Right lobe of liver (tissue), 6 donors: ENCODE results near the gene TNFRSF19. TPM values are rescaled to one million over a fixed set of nuclear protein-coding genes. Genes with fewer than 3 reads are reported as not detected.

ENCODE experiments used
- ATAC-seq, 4 donors: fragments of 200-7000 bp; cut with Tn5 transposase; one replicate each; pipeline ENCODE4 v1.9.1; 2020; ENCODE audit warnings: mild to moderate bottlenecking in 4 of 4, moderate library complexity in 4 of 4
- DNase-seq, 3 donors: peaks; one replicate each; pipeline ENCODE4 v3.0.0-alpha.2; 2020
- H3K27ac ChIP-seq, 3 donors: fragments of 200-600 bp; one replicate each; pipeline ENCODE4 v1.8.0; 2022
- H3K27me3 ChIP-seq, 2 donors: fragments of 200-600 bp; one replicate each; pipeline ENCODE4 v1.8.0; 2022
- H3K36me3 ChIP-seq, 4 donors: fragments of 200-600 bp; sonication (generic) in 1 of 4; one replicate each; pipeline versions ENCODE4 v1.5.1 to v1.8.0; 2017 to 2022; ENCODE audit warnings: control low read depth in 1 of 4
- H3K4me1 ChIP-seq, 4 donors: fragments of 200-600 bp; sonication (generic) in 1 of 4; one replicate each; pipeline versions ENCODE4 v1.5.1 to v1.8.0; 2017 to 2022; ENCODE audit warnings: control low read depth in 1 of 4
- H3K4me3 ChIP-seq, 3 donors: fragments of 200-600 bp; one replicate each; pipeline ENCODE4 v1.8.0; 2022
- H3K9me3 ChIP-seq, 4 donors: fragments of 200-600 bp; sonication (generic) in 1 of 4; one replicate each; pipeline versions ENCODE4 v1.5.1 to v1.8.0; 2017 to 2022; ENCODE audit warnings: control low read depth in 1 of 4
- CTCF ChIP-seq, 4 donors: fragments of 200-600 bp in 3 of 4; fragments of 450-650 bp in 1 of 4; IDR thresholded peaks; one replicate each; pipeline versions ENCODE4 v1.5.1 to v1.8.0; 2016 to 2022; ENCODE audit warnings: antibody characterized with exemption in 4 of 4, mild to moderate bottlenecking in 2 of 4
- POLR2A ChIP-seq: fragments of 450-650 bp; IDR thresholded peaks from one replicate; pipeline ENCODE4 v1.6.1; 2017; ENCODE audit warnings: antibody characterized with exemption, mild to moderate bottlenecking
- WGBS: methylation state at CpG from one replicate; pipeline ENCODE4 v1.1.6; 2018; ENCODE audit warnings: low coverage, low lambda C conversion rate; ENCODE audit not compliant: insufficient coverage; ENCODE audit errors: missing lambda C conversion rate; 5-methylcytosine and 5-hydroxymethylcytosine counted together
- intact Hi-C, 2 donors: fragments of 100-400 bp; cut with DNase I; formaldehyde crosslinking; loops; one replicate each; pipeline versions ENCODE4 v1.11.2 to v1.14.1; 2022
- total RNA-seq, 6 experiments: library from RNA; depleted of rRNA in 2 of 6; stranded (reverse); fragments of >200 nt in 2 of 6; fragmentation: NEBNext Ultra II Directional in 3 of 6; extraction: Animal tissue kit (Norgen Biotek cat#: 25700) in 3 of 6; gene quantifications; one replicate each; pipeline versions ENCODE4 v1.1.0 to v1.2.4, GENCODE V29; 2016 to 2023
- donor health status: DM: no; HTN: yes; CAD: no.
- donor health status: DM: no; HTN: no; CAD: no.
- donor health status: DM: no; HTN: no; CAD: no.
- donor health status: DM: no; HTN: yes; CAD: no.
- donor health status: DM: no; HTN: yes; CAD: no.

The TNFRSF19 gene
- total RNA-seq, 6 experiments from 2014 or later = 0.06 to 0.37 (median 0.29) TPM; not detected in 1

- no peaks in the 10 kb centered on the region for H3K4me1 ChIP-seq
- no peak for TF ChIP-seq POLR2A
- TF ChIP-seq CTCF (IDR thresholded peaks at IDR 0.05) = no peak
- intact Hi-C loops = no loop called here
- H3K36me3 ChIP-seq = no peaks in the 10 kb centered on the region
- no peaks in the 10 kb centered on the region for H3K9me3 ChIP-seq
- DNase-seq (no peak), ATAC-seq (no peak)
- no peaks in the 10 kb centered on the region for H3K27me3 ChIP-seq
- 56% methylated on average over 3 of the region's 4 CpGs for WGBS
- H3K4me3 ChIP-seq = no peak overlapping the region
- no peak overlapping the region for H3K27ac ChIP-seq
Measured at GRCh38 chr13:23551213-23552008, 18.8 kb upstream of the TNFRSF19 start.

GRCh38 chr13:23552171-23552570 is 18.0 kb upstream of the TNFRSF19 start:
- intact Hi-C loops = no loop called here
- Histone ChIP-seq H3K27ac (no peak overlapping the region), H3K4me1 (no peaks in the 10 kb centered on the region), H3K9me3 (no peaks in the 10 kb centered on the region), H3K4me3 (no peak overlapping the region), H3K36me3 (no peaks in the 10 kb centered on the region), H3K27me3 (no peaks in the 10 kb centered on the region)
- ATAC-seq (no peak), DNase-seq (no peak)
- 50% methylated on average over 1 of the region's 1 CpG for WGBS
- TF ChIP-seq POLR2A = no peak
- no peak for TF ChIP-seq CTCF (IDR thresholded peaks at IDR 0.05)

DNA sequence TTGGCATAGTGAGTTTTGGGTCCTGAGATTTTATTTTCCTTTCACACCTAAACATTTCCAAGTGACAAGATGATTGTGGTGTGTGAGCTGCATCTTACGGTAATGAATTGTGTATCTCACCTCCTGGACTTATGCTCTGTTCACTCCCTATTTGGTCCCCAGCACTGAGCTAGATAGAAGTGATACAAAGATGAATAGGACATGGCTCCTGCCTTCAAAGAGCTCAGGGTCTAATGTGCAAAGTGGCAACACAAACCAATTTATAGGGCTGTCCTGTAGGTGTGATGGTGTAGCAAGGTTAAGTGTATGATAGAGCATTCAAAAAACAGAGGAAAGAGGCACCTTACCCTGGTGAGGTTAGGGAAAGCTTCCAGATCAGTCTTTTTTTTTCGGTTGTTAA is 17.6 kb upstream of the TNFRSF19 start:
- Histone ChIP-seq H3K27me3 (no peaks in the 10 kb centered on the region), H3K4me1 (no peaks in the 10 kb centered on the region), H3K4me3 (no peak overlapping the region), H3K9me3 (no peaks in the 10 kb centered on the region), H3K36me3 (no peaks in the 10 kb centered on the region), H3K27ac (no peak overlapping the region)
- 71% methylated on average over 2 of the region's 2 CpGs for WGBS
- intact Hi-C loops = no loop called here
- DNase-seq (no peak), ATAC-seq (no peak)
- TF ChIP-seq CTCF (IDR thresholded peaks at IDR 0.05) (no peak), POLR2A (no peak)

- Histone ChIP-seq H3K9me3 (no peaks in the 10 kb centered on the region), H3K27ac (no peak overlapping the region), H3K27me3 (no peaks in the 10 kb centered on the region), H3K4me1 (no peaks in the 10 kb centered on the region), H3K36me3 (no peaks in the 10 kb centered on the region), H3K4me3 (no peak overlapping the region)
- TF ChIP-seq POLR2A (no peak), CTCF (IDR thresholded peaks at IDR 0.05) (no peak)
- ATAC-seq = no peak
- no peak for DNase-seq
- 62% methylated on average over 3 of the region's 3 CpGs for WGBS
- intact Hi-C loops = no loop called here
Measured at GRCh38 chr13:23554000-23554399, 16.2 kb upstream of the TNFRSF19 start.
